ENCODE results near the gene EPS8L1. TPM values are rescaled to one million over a fixed set of nuclear protein-coding genes. Genes with fewer than 3 reads are reported as not detected.

EPS8L1 gene
- polyA plus RNA-seq, 1 donor (not counting 4 experiments of a cell fraction or from before 2014, with no cell fraction given) = 26.0 TPM

- Histone ChIP-seq H4K20me1 (ENCODE audit: control insufficient read depth, extremely low read depth, insufficient read depth, low read length) (peaks cover 14% of the 10 kb centered on the region), H3K27ac (ENCODE audit: control insufficient read depth, insufficient read depth, low read length) (no peak overlapping the region), H3K9me3 (ENCODE audit: control insufficient read depth, low read depth, low read length) (no peaks in the 10 kb centered on the region), H3K9me1 (ENCODE audit: control insufficient read depth, extremely low read depth, insufficient read depth, low read length) (no peaks in the 10 kb centered on the region), H3K4me2 (ENCODE audit: control insufficient read depth, extremely low read depth, insufficient read depth, low read depth, low read length) (no peak overlapping the region), H3K9ac (ENCODE audit: control insufficient read depth, extremely low read depth, insufficient read depth, low read length) (no peak overlapping the region), H3K79me2 (ENCODE audit: control insufficient read depth, insufficient read depth, low read length) (no peaks in the 10 kb centered on the region), H3K36me3 (ENCODE audit: control insufficient read depth in 2 of 2, extremely low read depth in 1 of 2, insufficient read depth in 2 of 2, low read length in 2 of 2) (peaks cover 10 to 18% of the 10 kb centered on the region in 2 experiments), H3K4me3 (ENCODE audit: control insufficient read depth in 2 of 3, extremely low read depth in 1 of 3, insufficient read depth in 2 of 3, low read depth in 1 of 3, low read length in 3 of 3) (no peak overlapping the region), H3K4me1 (ENCODE audit: control insufficient read depth, extremely low read depth, insufficient read depth, low read length) (peaks cover 7% of the 10 kb centered on the region), H2AFZ (ENCODE audit: control insufficient read depth, low read length) (no peak overlapping the region), H3K27me3 (ENCODE audit: control insufficient read depth, extremely low read depth, insufficient read depth, low read length) (peaks cover 5% of the 10 kb centered on the region)
- dilution Hi-C loops (cut with MboI; ENCODE audit: extremely low pct_ligation_motif_present, low sequenced_read_pairs) = no loop called here
- DNase-seq (ENCODE audit: low read depth, low spot score) (no peak), FAIRE-seq (no peak)
- TF ChIP-seq EZH2 (IDR thresholded peaks at IDR 0.05; ENCODE audit: low read length) = no peak
- no peak for TF ChIP-seq CTCF (optimal IDR thresholded peaks at IDR 0.05 in 1 of 3, IDR thresholded peaks at IDR 0.05 in 1 of 3, conservative IDR thresholded peaks at IDR 0.05 in 1 of 3; ENCODE audit: extremely low read depth in 1 of 3, insufficient read depth in 2 of 3, low read length in 3 of 3)
These were observed 12.4 kb downstream of the EPS8L1 start for GRCh38 chr19:55088021-55088451.

GRCh38 chr19:55088543-55089341, 13.1 kb downstream of the EPS8L1 start:
- Histone ChIP-seq H3K27ac (ENCODE audit: control insufficient read depth, insufficient read depth, low read length) (no peak overlapping the region), H3K36me3 (ENCODE audit: control insufficient read depth in 2 of 2, extremely low read depth in 1 of 2, insufficient read depth in 2 of 2, low read length in 2 of 2) (peaks cover 10 to 18% of the 10 kb centered on the region in 2 experiments), H4K20me1 (ENCODE audit: control insufficient read depth, extremely low read depth, insufficient read depth, low read length) (peaks cover 14% of the 10 kb centered on the region), H3K4me1 (ENCODE audit: control insufficient read depth, extremely low read depth, insufficient read depth, low read length) (peaks cover 7% of the 10 kb centered on the region), H3K9ac (ENCODE audit: control insufficient read depth, extremely low read depth, insufficient read depth, low read length) (no peak overlapping the region), H3K79me2 (ENCODE audit: control insufficient read depth, insufficient read depth, low read length) (no peaks in the 10 kb centered on the region), H3K9me3 (ENCODE audit: control insufficient read depth, low read depth, low read length) (no peaks in the 10 kb centered on the region), H2AFZ (ENCODE audit: control insufficient read depth, low read length) (no peak overlapping the region), H3K4me2 (ENCODE audit: control insufficient read depth, extremely low read depth, insufficient read depth, low read depth, low read length) (no peak overlapping the region), H3K9me1 (ENCODE audit: control insufficient read depth, extremely low read depth, insufficient read depth, low read length) (no peaks in the 10 kb centered on the region), H3K4me3 (ENCODE audit: control insufficient read depth in 2 of 3, extremely low read depth in 1 of 3, insufficient read depth in 2 of 3, low read depth in 1 of 3, low read length in 3 of 3) (no peak overlapping the region), H3K27me3 (ENCODE audit: control insufficient read depth, extremely low read depth, insufficient read depth, low read length) (no peaks in the 10 kb centered on the region)
- dilution Hi-C loops (cut with MboI; ENCODE audit: extremely low pct_ligation_motif_present, low sequenced_read_pairs) = no loop called here
- no peak for TF ChIP-seq EZH2 (IDR thresholded peaks at IDR 0.05; ENCODE audit: low read length)
- TF ChIP-seq CTCF (optimal IDR thresholded peaks at IDR 0.05 in 1 of 3, IDR thresholded peaks at IDR 0.05 in 1 of 3, conservative IDR thresholded peaks at IDR 0.05 in 1 of 3; ENCODE audit: extremely low read depth in 1 of 3, insufficient read depth in 2 of 3, low read length in 3 of 3) = peak; percentile 50 to 64 (median 59)
- DNase-seq (ENCODE audit: low read depth, low spot score) = no peak
- FAIRE-seq = no peak

All from keratinocyte (primary cell).